SK-N-SH (cell line): ENCODE data around the gene PDCD1. TPM values are rescaled to one million over a fixed set of nuclear protein-coding genes. Genes with fewer than 3 reads are reported as not detected.
"Not testable (repeated sequence)": the region's sequence is repeated elsewhere in the genome, so short reads cannot be mapped to it uniquely, and the experiment has no call there.

Source experiments
- CTCF ChIA-PET: fragments of 300-600, 350-600 bp; formaldehyde crosslinking; extraction: SDS; loops from one replicate; lab custom pipeline; 2021; lab: Yijun Ruan, JAX
- POLR2A ChIA-PET: fragments of 350-600 bp; sonication (Branson Sonifier 250); formaldehyde crosslinking; extraction: SDS; loops from one replicate; lab custom pipeline; 2020; ENCODE audit warnings: antibody characterized with exemption, inconsistent platforms; lab: Yijun Ruan, JAX
- DNase-seq: peaks from one replicate; pipeline ENCODE4 v3.0.0; 2012
- H2AFZ ChIP-seq: fragments of 200-600 bp; sonication (generic); 2 replicates; pipeline ENCODE4 v1.8.1; 2016; ENCODE audit warnings: antibody characterized with exemption, mild to moderate bottlenecking, low read depth
- H3F3A ChIP-seq: fragments of 200-600 bp; sonication (generic); replicated peaks from 2 replicates; pipeline ENCODE3; 2016; ENCODE audit warnings: antibody characterized with exemption, mild to moderate bottlenecking; ENCODE audit not compliant: insufficient read depth
- H3K27ac ChIP-seq, 2 experiments: fragments of 200-500 bp in 1 of 2; fragments of 200-600 bp in 1 of 2; sonication (Bioruptor generic) in 1 of 2; sonication (generic), shearing (Covaris generic) in 1 of 2; 2 replicates each; pipeline versions ENCODE4 v1.5.1 to v1.6.1; 2014 to 2016; ENCODE audit warnings: low read depth in 2 of 2, inconsistent platforms in 1 of 2, low read length in 1 of 2, mild to moderate bottlenecking in 1 of 2, mixed read lengths in 1 of 2
- H3K27me3 ChIP-seq: fragments of 200-600 bp; sonication (generic), shearing (Covaris generic); 2 replicates; pipeline ENCODE4 v1.6.1; 2016; ENCODE audit warnings: mixed run types; ENCODE audit not compliant: insufficient read depth
- H3K36me3 ChIP-seq, 2 experiments: fragments of 200-500 bp in 1 of 2; fragments of 200-600 bp in 1 of 2; sonication (Bioruptor generic) in 1 of 2; sonication (generic) in 1 of 2; replicated peaks in 1 of 2; 2 replicates each; pipeline versions ENCODE3 to v1.5.1; 2014 to 2016; ENCODE audit warnings: low read length in 1 of 2, mild to moderate bottlenecking in 1 of 2; ENCODE audit not compliant: insufficient read depth in 2 of 2, control insufficient read depth in 1 of 2
- H3K4me1 ChIP-seq, 2 experiments: fragments of 200-500 bp in 1 of 2; fragments of 200-600 bp in 1 of 2; sonication (Bioruptor generic) in 1 of 2; sonication (generic), shearing (Covaris generic) in 1 of 2; 2 replicates each; pipeline versions ENCODE4 v1.5.1 to v1.6.1; 2014 to 2016; ENCODE audit warnings: low read depth in 1 of 2, low read length in 1 of 2, mixed run types in 1 of 2; ENCODE audit not compliant: insufficient read depth in 2 of 2, control insufficient read depth in 1 of 2
- H3K4me2 ChIP-seq: fragments of 200-600 bp; sonication (generic), shearing (Covaris generic); 2 replicates; pipeline ENCODE4 v1.6.1; 2017; ENCODE audit warnings: mixed run types
- H3K4me3 ChIP-seq, 2 experiments: fragments of 200-500 bp in 1 of 2; fragments of 200-600 bp in 1 of 2; sonication (Bioruptor generic) in 1 of 2; sonication (generic), shearing (Covaris generic) in 1 of 2; 2 replicates each; pipeline versions ENCODE4 v1.5.1 to v1.8.1; 2014 to 2016; ENCODE audit warnings: low read depth in 2 of 2, inconsistent platforms in 1 of 2, low read length in 1 of 2, mild to moderate bottlenecking in 1 of 2, mixed read lengths in 1 of 2, moderate library complexity in 1 of 2
- H3K79me2 ChIP-seq: fragments of 200-600 bp; sonication (generic); 2 replicates; pipeline ENCODE4 v1.8.1; 2017; ENCODE audit warnings: mild to moderate bottlenecking; ENCODE audit not compliant: insufficient read depth
- H3K9ac ChIP-seq: fragments of 200-600 bp; sonication (generic); 2 replicates; pipeline ENCODE4 v1.6.1; 2017; ENCODE audit warnings: mixed run types
- H3K9me2 ChIP-seq: fragments of 200-600 bp; sonication (generic); 2 replicates; pipeline ENCODE4 v1.6.1; 2017; ENCODE audit warnings: mixed run types
- H3K9me3 ChIP-seq: fragments of 200-600 bp; sonication (generic); 2 replicates; pipeline ENCODE4 v1.6.1; 2017; ENCODE audit warnings: mixed run types, mild to moderate bottlenecking, moderate library complexity
- H4K20me1 ChIP-seq: fragments of 200-600 bp; sonication (generic); 2 replicates; pipeline ENCODE4 v1.6.1; 2017; ENCODE audit warnings: mild to moderate bottlenecking, mixed run types; ENCODE audit not compliant: insufficient read depth
- EP300 ChIP-seq, 2 experiments: IDR thresholded peaks; 2 replicates each; pipeline versions ENCODE4 v1.4.0 to v1.6.1; 2012; ENCODE audit warnings: borderline replicate concordance in 1 of 2, low read depth in 1 of 2, low read length in 1 of 2
- GABPA ChIP-seq: IDR thresholded peaks from 2 replicates; pipeline ENCODE4 v1.4.0; 2012; ENCODE audit warnings: low read depth, mild to moderate bottlenecking
- GATA2 ChIP-seq: sonication (generic); formaldehyde crosslinking; IDR thresholded peaks from 2 replicates; pipeline ENCODE4 v1.5.0; 2020; ENCODE audit warnings: mild to moderate bottlenecking, missing genetic modification reagents
- JUND ChIP-seq: IDR thresholded peaks from 2 replicates; pipeline ENCODE4 v1.4.0; 2012
- MEF2A ChIP-seq: IDR thresholded peaks from 2 replicates; pipeline ENCODE4 v1.4.0; 2012; ENCODE audit warnings: low read depth, borderline replicate concordance
- MXI1 ChIP-seq: IDR thresholded peaks from 2 replicates; pipeline ENCODE4 v1.6.1; 2012; ENCODE audit warnings: mild to moderate bottlenecking, low read depth, low read length, improper control_type of control experiment
- NFIC ChIP-seq: IDR thresholded peaks from 2 replicates; pipeline ENCODE4 v1.4.0; 2012; ENCODE audit warnings: borderline replicate concordance
- POLR2AphosphoS5 ChIP-seq: IDR thresholded peaks from 2 replicates; pipeline ENCODE4 v1.6.1; 2012; ENCODE audit warnings: low read depth, low read length
- RAD21 ChIP-seq: IDR thresholded peaks from 2 replicates; pipeline ENCODE4 v1.6.1; 2012; ENCODE audit warnings: mild to moderate bottlenecking, low read length
- RCOR1 ChIP-seq: fragments of 150-350 bp; IDR thresholded peaks from 2 replicates; pipeline ENCODE4 v1.6.1; 2017; ENCODE audit warnings: antibody characterized with exemption, low read length
- SMC3 ChIP-seq: IDR thresholded peaks from 2 replicates; pipeline ENCODE4 v1.6.1; 2012; ENCODE audit warnings: low read depth, low read length, improper control_type of control experiment
- TCF12 ChIP-seq: IDR thresholded peaks from 2 replicates; pipeline ENCODE4 v1.4.0; 2012
- TEAD4 ChIP-seq: IDR thresholded peaks from 2 replicates; pipeline ENCODE4 v1.4.0; 2012; ENCODE audit warnings: mild to moderate bottlenecking, borderline replicate concordance; ENCODE audit not compliant: insufficient read depth
- USF2 ChIP-seq: fragments of 150-350 bp; IDR thresholded peaks from 2 replicates; pipeline ENCODE4 v1.6.1; 2017; ENCODE audit warnings: antibody characterized with exemption, low read length, low read depth, borderline replicate concordance
- ZBTB33 ChIP-seq: IDR thresholded peaks from 2 replicates; pipeline ENCODE4 v1.4.0; 2012; ENCODE audit warnings: low read depth, borderline replicate concordance
- WGBS: methylation state at CpG from one replicate; pipeline ENCODE4 v1.1.6; 2017; ENCODE audit warnings: low lambda C conversion rate; 5-methylcytosine and 5-hydroxymethylcytosine counted together
- polyA plus RNA-seq, 3 experiments: library from polyadenylated mRNA; depleted of rRNA; stranded (reverse); fragments of >200 nt; gene quantifications; 2 replicates each; pipeline ENCODE4 v1.2.3, GENCODE V29; 2012

The PDCD1 gene
- polyA plus RNA-seq, 1 of the 3 experiments (the other 2 are of a cell fraction): not detected

- Histone ChIP-seq H3K9me3 (no peaks in the 10 kb centered on the region), H3K36me3 (no peaks in the 10 kb centered on the region), H3F3A (no peaks in the 10 kb centered on the region), H3K79me2 (no peaks in the 10 kb centered on the region), H2AFZ (no peak overlapping the region), H3K9me2 (no peaks in the 10 kb centered on the region), H3K4me1 (peaks cover 0 to 4% of the 10 kb centered on the region in 2 experiments; a peak in 1 of 4 replicates), H3K4me2 (no peak overlapping the region), H3K27me3 (no peaks in the 10 kb centered on the region), H3K4me3 (no peak overlapping the region), H3K9ac (no peak overlapping the region), H3K27ac (no peak overlapping the region), H4K20me1 (no peaks in the 10 kb centered on the region)
- ChIA-PET CTCF (interaction anchor here (0.7 kb wide), 1 partner anchor 125 kb away, joined by 3 read pairs; no protein-coding TSS in a partner anchor), POLR2A (no interaction called here)
- DNase-seq: no peak
- TF ChIP-seq ZBTB33 (no peak), JUND (no peak), NFIC (no peak), EP300 (IDR thresholded peaks at IDR 0.05; ENCODE audit: borderline replicate concordance in 1 of 2, low read depth in 1 of 2, low read length in 1 of 2) (no peak), POLR2AphosphoS5 (no peak), SMC3 (no peak), MEF2A (no peak), GATA2 (CRISPR knock-in tag) (no peak), TCF12 (no peak)
- 55% methylated on average over 13 of the region's 13 CpGs for WGBS
These were observed 25.5 kb downstream of the PDCD1 start for GRCh38 chr2:241833101-241833663.

- Histone ChIP-seq H3K9me2 (no peaks in the 10 kb centered on the region), H3K4me1 (no peaks in the 10 kb centered on the region), H3K4me2 (no peak overlapping the region), H3K27ac (no peak overlapping the region), H4K20me1 (no peaks in the 10 kb centered on the region), H3K9me3 (no peaks in the 10 kb centered on the region), H3K79me2 (no peaks in the 10 kb centered on the region), H3K4me3 (no peak overlapping the region), H3K27me3 (no peaks in the 10 kb centered on the region), H3K36me3 (no peaks in the 10 kb centered on the region), H2AFZ (no peak overlapping the region), H3F3A (peaks cover 7% of the 10 kb centered on the region), H3K9ac (no peak overlapping the region)
- 5% methylated on average over 2 of the region's 2 CpGs for WGBS
- ChIA-PET POLR2A (no interaction called here), CTCF (no interaction called here)
- DNase-seq: no peak
- TF ChIP-seq TEAD4 (no peak), MXI1 (no peak), EP300 (IDR thresholded peaks at IDR 0.05; ENCODE audit: borderline replicate concordance in 1 of 2, low read depth in 1 of 2, low read length in 1 of 2) (no peak), TCF12 (no peak), GABPA (no peak), USF2 (no peak), RCOR1 (no peak), SMC3 (no peak), RAD21 (no peak), MEF2A (no peak)
These were observed 31.3 kb downstream of the PDCD1 start for GRCh38 chr2:241827394-241827793.

GRCh38 chr2:241823531-241824437 is 34.9 kb downstream of the PDCD1 start:
- H3K4me2 ChIP-seq, H3K4me3 ChIP-seq, H2AFZ ChIP-seq, H3K36me3 ChIP-seq, H4K20me1 ChIP-seq, H3K9ac ChIP-seq, H3K4me1 ChIP-seq, H3K79me2 ChIP-seq, POLR2A ChIA-PET, H3K9me3 ChIP-seq, H3K9me2 ChIP-seq, H3K27me3 ChIP-seq, H3K27ac ChIP-seq, H3F3A ChIP-seq: not testable (repeated sequence)
- CTCF ChIA-PET: interaction anchor here (0.7 kb wide), 1 partner anchor 107 kb away, joined by 3 read pairs; no protein-coding TSS in a partner anchor
- 57% methylated on average over 45 of the region's 45 CpGs for WGBS
- DNase-seq: peak; percentile 40
